ENCODE measurements around the gene DDX31. TPM values are rescaled to one million over a fixed set of nuclear protein-coding genes. Genes with fewer than 3 reads are reported as not detected.

Gene DDX31
- total and polyA plus RNA-seq, 9 of the 15 experiments (the other 6 are each of a cell fraction or from before 2014, with no cell fraction given): 11.9 to 24.6 (median 22.2) TPM

DNA sequence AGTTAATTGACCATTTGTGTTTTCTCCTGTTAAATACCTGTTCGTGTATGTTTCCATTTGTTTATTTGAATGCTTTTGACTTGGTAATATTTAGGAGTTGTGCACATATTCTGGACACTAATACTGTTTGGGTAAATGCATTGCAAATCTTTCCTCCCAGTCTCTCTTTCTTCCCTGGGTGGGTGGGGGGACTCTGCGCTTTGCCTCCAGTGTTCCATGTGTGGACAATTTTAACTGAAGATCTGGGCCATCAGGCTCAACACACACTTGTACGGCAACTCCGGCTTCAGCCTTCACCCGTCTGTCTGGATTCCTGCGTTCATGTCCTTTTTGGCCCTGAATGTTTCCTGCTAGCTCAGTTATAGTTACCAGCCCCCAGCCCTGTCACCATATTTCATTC, 40.5 kb upstream of the DDX31 start:
- no peaks in the 10 kb centered on the region for H3K79me2 ChIP-seq (ENCODE audit: control insufficient read depth, insufficient read depth, low read length)
- CTCF ChIA-PET (ENCODE audit: low intra/inter-chr PET ratio): no interaction called here
- no peak for ATAC-seq
- peaks cover 0 to 3% of the 10 kb centered on the region in 2 experiments; a peak in 1 of 5 replicates for H3K4me1 ChIP-seq (replicated peaks in 1 of 2; ENCODE audit: control insufficient read depth in 2 of 2, insufficient read depth in 2 of 2, low read length in 2 of 2)
- peaks cover 44% of the 10 kb centered on the region in 2 experiments for H3K27me3 ChIP-seq (ENCODE audit: control insufficient read depth in 2 of 2, insufficient read depth in 2 of 2, low read length in 2 of 2)
- no peak overlapping the region for H3K4me3 ChIP-seq
- no peaks in the 10 kb centered on the region for H4K20me1 ChIP-seq (replicated peaks; ENCODE audit: control insufficient read depth, insufficient read depth, low read length)
- H2AFZ ChIP-seq (ENCODE audit: low read depth, low read length): no peak overlapping the region
- no TSS peak for BruUV-seq (replicated peaks)
- no peak for DNase-seq (ENCODE audit: extremely low read depth in 1 of 4, low spot score in 3 of 4)
- no peak for FAIRE-seq
- TF ChIP-seq L3MBTL2 (IDR thresholded peaks at IDR 0.05) (no peak), MCM3 (IDR thresholded peaks at IDR 0.05) (no peak), WHSC1 (IDR thresholded peaks at IDR 0.05; ENCODE audit: low read length) (no peak), PML (IDR thresholded peaks at IDR 0.05; ENCODE audit: low read length) (no peak), ZKSCAN1 (IDR thresholded peaks at IDR 0.05; ENCODE audit: low read depth, low read length) (no peak), SRSF3 (IDR thresholded peaks at IDR 0.05; ENCODE audit: insufficient read depth, low read length) (no peak), SMAD2 (IDR thresholded peaks at IDR 0.05; ENCODE audit: low read depth, low read length) (no peak), ADNP (tag; IDR thresholded peaks at IDR 0.05) (no peak), ZNF785 (CRISPR knock-in tag; IDR thresholded peaks at IDR 0.05) (no peak), NRF1 (conservative IDR thresholded peaks at IDR 0.05 in 1 of 2, IDR thresholded peaks at IDR 0.05 in 1 of 2) (no peak), NR2C1 (IDR thresholded peaks at IDR 0.05) (no peak), NR2C1 (tag; IDR thresholded peaks at IDR 0.05) (no peak), GABPB2 (CRISPR knock-in tag; conservative IDR thresholded peaks at IDR 0.05) (no peak), CBX8 (IDR thresholded peaks at IDR 0.05; ENCODE audit: borderline replicate concordance, extremely low read depth, low read depth, low read length, poor library complexity, severe bottlenecking) (no peak), PPARD (CRISPR knock-in tag; IDR thresholded peaks at IDR 0.05) (no peak)
- no peak overlapping the region for H3K9ac ChIP-seq (ENCODE audit: insufficient read depth in 1 of 2, low read depth in 2 of 2, low read length in 2 of 2)
- no peak overlapping the region for H3K27ac ChIP-seq (ENCODE audit: extremely low read depth, low read depth, low read length)
- no peaks in the 10 kb centered on the region for H3K36me3 ChIP-seq (ENCODE audit: control insufficient read depth, insufficient read depth, low read length)
- no peaks in the 10 kb centered on the region for H3K9me3 ChIP-seq (replicated peaks; ENCODE audit: control insufficient read depth, insufficient read depth, low read depth, low read length)
- WGBS (ENCODE audit: insufficient coverage, low coverage, missing lambda C conversion rate): 2% methylated on average over 6 of the region's 6 CpGs
- in situ Hi-C loops (cut with MboI) (no loop called here), intact Hi-C loops (cut with micrococcal nuclease) (no loop called here)
- no peak overlapping the region for H3K4me2 ChIP-seq (ENCODE audit: insufficient read depth, low read length)
- H3K9me1 ChIP-seq (ENCODE audit: control insufficient read depth, insufficient read depth, low read length): no peaks in the 10 kb centered on the region
- POLR2A ChIA-PET: interaction anchor here (1.0 kb wide), 1 partner anchor 51 kb away, joined by 3 read pairs; no protein-coding TSS in a partner anchor
